ENCODE measurements around the gene DOCK11.

DNA sequence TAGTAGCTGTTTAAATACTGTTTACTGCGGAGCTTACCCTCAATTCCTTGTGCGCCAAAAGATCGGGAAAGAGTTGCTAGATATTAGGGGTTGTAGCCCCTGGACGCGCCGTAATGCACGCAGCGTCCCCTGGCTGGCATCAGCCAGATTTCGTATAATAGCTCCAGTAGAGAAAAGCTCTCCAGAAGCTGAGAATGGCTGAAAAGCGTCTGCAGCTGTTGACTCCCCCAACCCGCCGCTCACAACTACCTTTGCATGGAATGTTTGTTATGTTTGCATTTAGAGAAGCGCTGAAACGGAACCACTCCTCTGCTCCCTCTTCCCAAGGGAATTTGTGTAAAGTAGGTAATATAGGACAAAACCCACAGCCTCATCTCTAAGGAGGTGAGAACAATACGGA, 3.7 kb downstream of the DOCK11 start:
- TF ChIP-seq, protein P1, sequence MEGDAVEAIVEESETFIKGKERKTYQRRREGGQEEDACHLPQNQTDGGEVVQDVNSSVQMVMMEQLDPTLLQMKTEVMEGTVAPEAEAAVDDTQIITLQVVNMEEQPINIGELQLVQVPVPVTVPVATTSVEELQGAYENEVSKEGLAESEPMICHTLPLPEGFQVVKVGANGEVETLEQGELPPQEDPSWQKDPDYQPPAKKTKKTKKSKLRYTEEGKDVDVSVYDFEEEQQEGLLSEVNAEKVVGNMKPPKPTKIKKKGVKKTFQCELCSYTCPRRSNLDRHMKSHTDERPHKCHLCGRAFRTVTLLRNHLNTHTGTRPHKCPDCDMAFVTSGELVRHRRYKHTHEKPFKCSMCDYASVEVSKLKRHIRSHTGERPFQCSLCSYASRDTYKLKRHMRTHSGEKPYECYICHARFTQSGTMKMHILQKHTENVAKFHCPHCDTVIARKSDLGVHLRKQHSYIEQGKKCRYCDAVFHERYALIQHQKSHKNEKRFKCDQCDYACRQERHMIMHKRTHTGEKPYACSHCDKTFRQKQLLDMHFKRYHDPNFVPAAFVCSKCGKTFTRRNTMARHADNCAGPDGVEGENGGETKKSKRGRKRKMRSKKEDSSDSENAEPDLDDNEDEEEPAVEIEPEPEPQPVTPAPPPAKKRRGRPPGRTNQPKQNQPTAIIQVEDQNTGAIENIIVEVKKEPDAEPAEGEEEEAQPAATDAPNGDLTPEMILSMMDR (IDR thresholded peaks at IDR 0.05; ENCODE audit: low read length), result no peak
- TF ChIP-seq EZH2 (IDR thresholded peaks at IDR 0.05; ENCODE audit: borderline replicate concordance, low read length), result no peak
